Suprapubic skin (tissue), 4 donors: ENCODE data around the gene PARVB.

ENCODE experiments used
- CTCF ChIP-seq, 2 donors: fragments of 200-600 bp in 1 of 2; fragments of 450-650 bp in 1 of 2; sonication (generic) in 1 of 2; IDR thresholded peaks; one replicate each; pipeline ENCODE4 v1.5.1; 2016 to 2019; ENCODE audit warnings: antibody characterized with exemption in 2 of 2, mild to moderate bottlenecking in 1 of 2, moderate library complexity in 1 of 2
- POLR2A ChIP-seq, 2 donors: fragments of 450-650 bp; IDR thresholded peaks; one replicate each; pipeline ENCODE4 v1.6.1; 2017; ENCODE audit warnings: antibody characterized with exemption in 2 of 2, mild to moderate bottlenecking in 2 of 2, moderate library complexity in 2 of 2
- POLR2AphosphoS5 ChIP-seq, 3 donors: sonication (generic); formaldehyde crosslinking; IDR thresholded peaks; one replicate each; pipeline ENCODE4 v1.6.1; 2017; ENCODE audit warnings: antibody characterized with exemption in 3 of 3

- TF ChIP-seq CTCF (IDR thresholded peaks at IDR 0.05) (no peak), POLR2AphosphoS5 (IDR thresholded peaks at IDR 0.05) (no peak), POLR2A (IDR thresholded peaks at IDR 0.05) (no peak)
Observed at GRCh38 chr22:44218071-44218470, 194.0 kb downstream of the PARVB start.
